HEK293T (cell line): ENCODE results near the gene ARMC5.
"Not testable (repeated sequence)": the region's sequence is repeated elsewhere in the genome, so short reads cannot be mapped to it uniquely, and the experiment has no call there.

Experiments used
- CTCF ChIA-PET: fragments of 350-600 bp; formaldehyde crosslinking; extraction: SDS; loops from one replicate; lab custom pipeline; 2021; ENCODE audit warnings: antibody characterized with exemption, inconsistent platforms; lab: Yijun Ruan, JAX
- POLR2A ChIA-PET: fragments of 350-600 bp; formaldehyde crosslinking; extraction: SDS; loops from one replicate; lab custom pipeline; 2020; ENCODE audit warnings: antibody characterized with exemption, inconsistent platforms; lab: Yijun Ruan, JAX
- DNase-seq: peaks from one replicate; pipeline ENCODE4 v3.0.0; 2012; ENCODE audit warnings: mixed read lengths; ENCODE audit errors: extremely low spot score
- ARNT ChIP-seq: fragments of 450-650 bp; IDR thresholded peaks from 2 replicates; pipeline ENCODE4 v1.6.1; 2017; ENCODE audit warnings: mild to moderate bottlenecking
- BHLHE40 ChIP-seq: fragments of 450-650 bp; IDR thresholded peaks from 2 replicates; pipeline ENCODE4 v1.6.1; 2016; ENCODE audit warnings: mild to moderate bottlenecking, moderate library complexity, borderline replicate concordance
- CTBP1 ChIP-seq: fragments of 450-650 bp; IDR thresholded peaks from 2 replicates; pipeline ENCODE4 v1.6.1; 2016; ENCODE audit warnings: borderline replicate concordance
- ELF4 ChIP-seq: fragments of 450-650 bp; IDR thresholded peaks from 2 replicates; pipeline ENCODE4 v1.6.1; 2017; ENCODE audit warnings: antibody characterized with exemption
- FOXA1 ChIP-seq: fragments of 450-650 bp; IDR thresholded peaks from 2 replicates; pipeline ENCODE4 v1.6.1; 2016; ENCODE audit warnings: mild to moderate bottlenecking
- FOXK2 ChIP-seq: fragments of 450-650 bp; IDR thresholded peaks from 2 replicates; pipeline ENCODE4 v1.6.1; 2016; ENCODE audit warnings: mild to moderate bottlenecking
- FOXM1 ChIP-seq: fragments of 450-650 bp; IDR thresholded peaks from 2 replicates; pipeline ENCODE4 v1.6.1; 2017; ENCODE audit warnings: mild to moderate bottlenecking, borderline replicate concordance
- HDGF ChIP-seq: fragments of 450-650 bp; IDR thresholded peaks from 2 replicates; pipeline ENCODE4 v1.6.1; 2017; ENCODE audit warnings: antibody characterized with exemption, borderline replicate concordance
- L3MBTL2 ChIP-seq: fragments of 450-650 bp; conservative IDR thresholded peaks from 2 replicates; pipeline ENCODE4 v1.6.1; 2016; ENCODE audit warnings: mild to moderate bottlenecking
- LEF1 ChIP-seq: fragments of 450-650 bp; IDR thresholded peaks from 2 replicates; pipeline ENCODE4 v1.6.1; 2017; ENCODE audit warnings: mild to moderate bottlenecking, borderline replicate concordance
- NFRKB ChIP-seq: fragments of 450-650 bp; IDR thresholded peaks from 2 replicates; pipeline ENCODE4 v1.6.1; 2016; ENCODE audit warnings: mild to moderate bottlenecking, moderate library complexity
- SP1 ChIP-seq: fragments of 450-650 bp; IDR thresholded peaks from 2 replicates; pipeline ENCODE4 v1.6.1; 2017
- SUZ12 ChIP-seq: fragments of 450-650 bp; IDR thresholded peaks from 2 replicates; pipeline ENCODE4 v1.6.1; 2016; ENCODE audit warnings: mild to moderate bottlenecking
- TARDBP ChIP-seq: fragments of 450-650 bp; IDR thresholded peaks from 2 replicates; pipeline ENCODE4 v1.6.1; 2016
- ZNF384 ChIP-seq: fragments of 450-650 bp; IDR thresholded peaks from 2 replicates; pipeline ENCODE4 v1.6.1; 2016
- TF ChIP-seq, protein P1 (sequence below): fragments of 450-650 bp; IDR thresholded peaks from 2 replicates; pipeline ENCODE4 v1.6.1; 2016

Gene ARMC5

DNA sequence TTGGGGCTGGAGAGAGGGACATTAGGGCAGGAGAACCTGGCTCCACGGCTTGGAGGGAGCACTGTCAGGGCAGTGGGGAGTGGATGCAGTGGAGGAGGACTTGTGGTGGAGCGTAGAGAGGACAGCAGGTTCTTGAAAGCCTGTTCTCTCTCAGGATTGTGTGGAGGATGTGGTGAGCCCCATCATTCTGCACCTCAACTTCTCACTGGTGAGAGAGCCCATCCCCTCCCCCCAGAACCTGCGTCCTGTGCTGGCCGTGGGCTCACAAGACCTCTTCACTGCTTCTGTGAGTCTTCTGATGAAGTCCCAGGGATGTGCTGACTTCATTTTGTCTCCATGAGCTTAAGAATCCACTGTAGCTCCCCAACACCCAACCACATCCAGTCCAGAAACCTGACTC lies 44.6 kb upstream of the ARMC5 start:
- CTCF ChIA-PET = no interaction called here
- POLR2A ChIA-PET = no interaction called here
- no peak for TF ChIP-seq HDGF
- TF ChIP-seq BHLHE40 = no peak
- no peak for TF ChIP-seq SUZ12
- no peak for TF ChIP-seq FOXM1
- no peak for TF ChIP-seq ELF4
- TF ChIP-seq ARNT = no peak
- no peak for TF ChIP-seq CTBP1
- TF ChIP-seq SP1 = no peak
- TF ChIP-seq TARDBP = no peak
- TF ChIP-seq, protein P1, sequence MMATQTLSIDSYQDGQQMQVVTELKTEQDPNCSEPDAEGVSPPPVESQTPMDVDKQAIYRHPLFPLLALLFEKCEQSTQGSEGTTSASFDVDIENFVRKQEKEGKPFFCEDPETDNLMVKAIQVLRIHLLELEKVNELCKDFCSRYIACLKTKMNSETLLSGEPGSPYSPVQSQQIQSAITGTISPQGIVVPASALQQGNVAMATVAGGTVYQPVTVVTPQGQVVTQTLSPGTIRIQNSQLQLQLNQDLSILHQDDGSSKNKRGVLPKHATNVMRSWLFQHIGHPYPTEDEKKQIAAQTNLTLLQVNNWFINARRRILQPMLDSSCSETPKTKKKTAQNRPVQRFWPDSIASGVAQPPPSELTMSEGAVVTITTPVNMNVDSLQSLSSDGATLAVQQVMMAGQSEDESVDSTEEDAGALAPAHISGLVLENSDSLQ = no peak
- no peak for TF ChIP-seq L3MBTL2
- TF ChIP-seq LEF1 = no peak
- no peak for TF ChIP-seq ZNF384
- no peak for TF ChIP-seq NFRKB
- no peak for TF ChIP-seq FOXK2
- no peak for TF ChIP-seq FOXA1
- DNase-seq = no peak

DNA sequence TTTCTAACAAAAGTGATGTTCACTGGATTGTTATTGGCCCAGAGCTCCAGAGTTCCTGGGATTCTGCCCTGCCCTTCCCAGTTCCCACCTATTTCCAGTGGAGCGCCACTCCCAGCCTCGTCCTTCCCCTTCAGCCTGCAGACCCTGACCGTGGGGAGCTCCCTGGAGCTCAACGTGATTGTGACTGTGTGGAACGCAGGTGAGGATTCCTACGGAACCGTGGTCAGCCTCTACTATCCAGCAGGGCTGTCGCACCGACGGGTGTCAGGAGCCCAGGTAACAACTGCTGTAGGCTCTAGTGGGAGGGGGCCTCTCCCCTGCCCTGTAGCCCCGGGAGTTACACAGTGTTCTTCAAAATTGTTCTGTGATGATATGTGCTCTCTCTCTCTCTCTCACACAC lies 42.9 kb upstream of the ARMC5 start:
- no peak for DNase-seq
- CTCF ChIA-PET = no interaction called here
- POLR2A ChIA-PET = no interaction called here
- TF ChIP-seq TARDBP (no peak), FOXA1 (no peak), FOXK2 (no peak), SUZ12 (no peak)

DNA sequence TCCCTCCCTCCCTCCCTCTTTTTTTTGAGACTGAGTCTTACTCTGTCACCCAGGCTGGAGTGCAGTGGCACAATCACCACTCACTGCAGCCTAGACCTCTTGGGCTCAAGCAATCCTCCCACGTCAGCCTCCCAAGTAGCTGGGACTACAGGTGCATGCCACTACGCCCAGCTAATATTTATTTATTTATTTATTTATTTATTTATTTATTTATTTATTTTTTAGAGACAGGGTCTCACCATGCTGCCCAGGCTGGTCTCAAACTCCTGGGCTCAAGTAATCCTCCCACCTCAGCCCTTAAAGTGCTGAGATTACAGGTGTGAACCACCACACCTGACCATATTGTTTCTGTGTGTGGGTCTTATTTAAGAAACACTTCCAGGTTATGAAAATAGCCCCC lies 42.3 kb upstream of the ARMC5 start:
- CTCF ChIA-PET, POLR2A ChIA-PET, DNase-seq: not testable (repeated sequence)

DNA sequence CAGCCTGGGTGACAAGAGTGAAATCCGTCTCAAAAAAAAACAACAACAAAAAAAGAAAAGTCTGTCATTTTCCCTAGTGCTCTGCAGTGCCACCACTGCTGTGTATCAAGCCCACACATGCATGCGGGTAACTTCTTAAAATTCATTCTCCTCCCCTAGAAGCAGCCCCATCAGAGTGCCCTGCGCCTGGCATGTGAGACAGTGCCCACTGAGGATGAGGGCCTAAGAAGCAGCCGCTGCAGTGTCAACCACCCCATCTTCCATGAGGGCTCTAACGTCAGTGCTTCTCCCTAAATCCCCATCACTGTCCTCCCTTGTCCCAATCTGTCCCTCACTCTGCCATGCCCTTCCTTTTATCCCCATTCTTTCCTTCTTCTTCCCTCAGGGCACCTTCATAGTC lies 41.4 kb upstream of the ARMC5 start:
- POLR2A ChIA-PET = no interaction called here

DNA sequence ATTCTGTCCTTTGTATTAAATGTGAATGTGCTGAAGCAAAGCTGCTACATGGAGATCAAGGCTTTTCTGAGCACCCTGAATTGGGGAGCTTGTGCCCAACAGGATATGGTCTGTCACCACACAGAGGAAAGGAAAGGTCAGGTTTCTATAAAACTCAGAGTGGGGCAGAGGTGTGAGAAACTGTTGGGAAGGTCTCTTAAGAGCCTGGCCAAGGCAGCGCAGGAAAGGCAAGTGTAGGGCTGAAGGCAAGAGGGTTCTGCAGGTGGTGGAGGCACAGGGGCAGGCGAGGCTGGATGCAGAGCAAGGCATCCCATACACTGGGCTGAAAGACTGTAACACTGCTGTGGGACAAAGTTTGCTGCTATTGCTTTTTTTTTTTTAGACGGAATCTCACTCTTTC lies 39.3 kb upstream of the ARMC5 start:
- CTCF ChIA-PET = interaction anchor here (1.4 kb wide), 1 partner anchor 36 kb away, joined by 3 read pairs; no protein-coding TSS in a partner anchor
- TF ChIP-seq TARDBP (no peak), ZNF384 (no peak), ARNT (no peak), CTBP1 (no peak), FOXA1 (no peak), L3MBTL2 (no peak), SUZ12 (no peak), BHLHE40 (no peak), FOXM1 (no peak), ELF4 (no peak), SP1 (no peak), NFRKB (no peak), HDGF (no peak), LEF1 (no peak), FOXK2 (no peak)
- TF ChIP-seq, protein P1 = no peak
- no peak for DNase-seq
- POLR2A ChIA-PET = no interaction called here

More for the DNA sequence above, 41.4 kb upstream of the ARMC5 start:
- CTCF ChIA-PET = no interaction called here
- no peak for DNase-seq
- TF ChIP-seq ELF4 = no peak
- no peak for TF ChIP-seq ARNT

DNA sequence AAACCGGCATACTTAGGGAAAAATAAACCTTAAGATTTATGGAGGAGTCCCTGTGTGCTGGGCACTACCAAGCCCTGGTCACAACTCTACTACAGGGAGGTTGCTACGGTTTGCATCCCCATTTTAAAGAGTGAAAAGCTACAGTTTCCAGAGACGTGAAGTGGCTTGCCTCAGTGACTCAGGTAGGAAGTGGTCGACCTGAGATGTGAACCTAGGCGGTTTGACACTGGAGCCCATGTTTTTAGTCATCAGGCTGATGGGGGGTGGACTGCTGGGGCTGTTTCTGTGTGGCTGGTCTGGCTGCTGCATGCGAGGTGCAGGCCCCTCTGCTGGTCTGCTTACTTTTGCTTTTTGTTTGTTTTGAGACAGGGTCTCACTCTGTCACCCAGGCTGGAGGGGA lies 37.7 kb upstream of the ARMC5 start:
- CTCF ChIA-PET = no interaction called here
- POLR2A ChIA-PET = no interaction called here
- TF ChIP-seq HDGF (no peak), FOXM1 (no peak), SUZ12 (no peak), LEF1 (no peak), ZNF384 (no peak), SP1 (no peak), FOXK2 (no peak), TARDBP (no peak), FOXA1 (no peak), BHLHE40 (no peak), L3MBTL2 (no peak), NFRKB (no peak), CTBP1 (no peak), ELF4 (no peak), ARNT (no peak)
- TF ChIP-seq, protein P1 = no peak
- DNase-seq = no peak

DNA sequence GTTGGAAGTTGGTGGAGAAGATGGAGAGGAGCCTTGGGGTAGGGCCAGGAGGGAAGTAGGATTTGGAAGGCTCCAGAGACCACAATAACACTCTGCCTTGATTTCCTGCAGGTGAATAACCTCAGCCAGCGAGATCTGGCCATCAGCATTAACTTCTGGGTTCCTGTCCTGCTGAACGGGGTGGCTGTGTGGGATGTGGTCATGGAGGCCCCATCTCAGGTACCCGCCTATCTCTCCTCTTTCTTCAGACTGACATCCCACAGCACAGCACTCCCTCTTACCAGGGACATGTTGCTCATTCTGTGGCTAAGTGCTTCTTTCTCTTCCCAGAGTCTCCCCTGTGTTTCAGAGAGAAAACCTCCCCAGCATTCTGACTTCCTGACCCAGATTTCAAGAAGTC lies 36.1 kb upstream of the ARMC5 start:
- POLR2A ChIA-PET = interaction anchor here (0.9 to 1.0 kb wide), 2 partner anchors 8 to 85 kb away, joined by 3 read pairs; partner anchors contain the start of gene RUSF1
- TF ChIP-seq FOXA1 (no peak), HDGF (no peak), NFRKB (no peak), FOXM1 (no peak), SUZ12 (no peak), L3MBTL2 (no peak), SP1 (no peak), CTBP1 (no peak), FOXK2 (no peak), TARDBP (no peak)
- TF ChIP-seq, protein P1 = no peak
- CTCF ChIA-PET = no interaction called here
- no peak for DNase-seq
